IMR-90 (cell line): ENCODE data around the gene RBFOX1.

Experiments
- CHD1 ChIP-seq: IDR thresholded peaks from 2 replicates; pipeline ENCODE4 v1.6.1; 2012; ENCODE audit warnings: low read depth, low read length, improper control_type of control experiment
- CTCF ChIP-seq: conservative IDR thresholded peaks from 2 replicates; pipeline ENCODE4 v1.5.1; 2012; ENCODE audit warnings: mild to moderate bottlenecking, low read depth, low read length, improper control_type of control experiment
- POLR2A ChIP-seq: IDR thresholded peaks from 2 replicates; pipeline ENCODE4 v1.6.1; 2012; ENCODE audit warnings: mild to moderate bottlenecking, low read depth, low read length
- RAD21 ChIP-seq: IDR thresholded peaks from 2 replicates; pipeline ENCODE4 v1.6.1; 2012; ENCODE audit warnings: low read length, improper control_type of control experiment
- RFX5 ChIP-seq: IDR thresholded peaks from 2 replicates; pipeline ENCODE4 v1.8.0; 2012; ENCODE audit warnings: low read depth, mild to moderate bottlenecking, low read length, moderate library complexity

GRCh38 chr16:7333180-7333725 lies 608 bp downstream of the RBFOX1 start:
- no peak for TF ChIP-seq POLR2A
- no peak for TF ChIP-seq CTCF
- TF ChIP-seq RFX5 = no peak
- no peak for TF ChIP-seq RAD21
- no peak for TF ChIP-seq CHD1
